Endodermal cell (in vitro differentiated cells): ENCODE data around the gene EFHC1. TPM values are rescaled to one million over a fixed set of nuclear protein-coding genes. Genes with fewer than 3 reads are reported as not detected.

Experiments
- DNase-seq: peaks from one replicate; pipeline ENCODE4 v3.0.0-alpha.2; 2017
- H3K27ac ChIP-seq: 2 replicates; pipeline ENCODE4 v1.5.1; 2013; ENCODE audit warnings: mild to moderate bottlenecking, low read depth, low read length, moderate library complexity
- H3K27me3 ChIP-seq: 2 replicates; pipeline ENCODE4 v1.6.1; 2013; ENCODE audit warnings: mild to moderate bottlenecking, low read length, moderate library complexity; ENCODE audit not compliant: insufficient read depth, control insufficient read depth, poor library complexity, severe bottlenecking
- H3K36me3 ChIP-seq: 2 replicates; pipeline ENCODE4 v1.7.0; 2013; ENCODE audit warnings: mild to moderate bottlenecking, low read length, moderate library complexity; ENCODE audit not compliant: control insufficient read depth, insufficient read depth
- H3K4me1 ChIP-seq: one replicate; pipeline ENCODE4 v1.7.0; 2013; ENCODE audit warnings: low read length; ENCODE audit not compliant: control insufficient read depth, insufficient read depth
- H3K4me3 ChIP-seq: 2 replicates; pipeline ENCODE4 v1.5.1; 2013; ENCODE audit warnings: mild to moderate bottlenecking, low read length, moderate library complexity
- H3K9ac ChIP-seq: 2 replicates; pipeline ENCODE4 v1.6.1; 2013; ENCODE audit warnings: mild to moderate bottlenecking, low read length, moderate library complexity; ENCODE audit not compliant: poor library complexity, severe bottlenecking; ENCODE audit errors: extremely low read depth
- H3K9me3 ChIP-seq: 2 replicates; pipeline ENCODE4 v1.6.1; 2013; ENCODE audit warnings: mild to moderate bottlenecking, low read length, moderate library complexity; ENCODE audit not compliant: control insufficient read depth
- H3K27ac Mint-ChIP-seq: 2 replicates; pipeline ENCODE4 v1.8.0; 2020; ENCODE audit warnings: mixed read lengths
- H3K27me3 Mint-ChIP-seq: 2 replicates; pipeline ENCODE4 v1.8.0; 2021; ENCODE audit warnings: mild to moderate bottlenecking, mixed read lengths; ENCODE audit not compliant: insufficient read depth
- H3K36me3 Mint-ChIP-seq: 2 replicates; pipeline ENCODE4 v1.8.0; 2020; ENCODE audit warnings: low read depth, mixed read lengths
- H3K4me1 Mint-ChIP-seq: 2 replicates; pipeline ENCODE4 v1.8.0; 2020; ENCODE audit warnings: mixed read lengths
- H3K4me3 Mint-ChIP-seq: 2 replicates; pipeline ENCODE4 v1.8.0; 2020; ENCODE audit warnings: mild to moderate bottlenecking, moderate library complexity, mixed read lengths
- H3K9me3 Mint-ChIP-seq: 2 replicates; pipeline ENCODE4 v1.8.0; 2020; ENCODE audit warnings: mild to moderate bottlenecking, mixed read lengths
- WGBS, 2 experiments: methylation state at CpG; one replicate each; pipeline versions ENCODE4 v1.1.5 to v1.1.7; 2013; ENCODE audit warnings: missing lambda C conversion rate in 2 of 2, mixed read lengths in 1 of 2; ENCODE audit not compliant: insufficient coverage in 1 of 2, insufficient read length in 1 of 2; 5-methylcytosine and 5-hydroxymethylcytosine counted together
- total RNA-seq, 2 donors: library from RNA; stranded (reverse); fragmentation: NEBNext Ultra II Directional in 1 of 2; extraction: Animal tissue kit (Norgen Biotek cat#: 25700) in 1 of 2; gene quantifications; 2 replicates in 1 of 2; 3 replicates in 1 of 2; pipeline ENCODE4 v1.2.1, GENCODE V29; 2021
- TF ChIP-seq, protein P1 (sequence below): fragments of 200-600 bp; sonication (generic); conservative IDR thresholded peaks from 2 replicates; pipeline ENCODE4 v1.5.0; 2021; ENCODE audit warnings: antibody characterized with exemption, mild to moderate bottlenecking

EFHC1 gene
- total RNA-seq, 2 donors from 2014 or later, result 26.4 to 46.4 TPM

- H3K36me3 ChIP-seq, result no peaks in the 10 kb centered on the region
- H3K4me3 Mint-ChIP-seq, result no peak overlapping the region
- H3K36me3 Mint-ChIP-seq, result peaks cover 6% of the 10 kb centered on the region
- peaks cover 3% of the 10 kb centered on the region for H3K9me3 Mint-ChIP-seq
- H3K27me3 ChIP-seq, result no peaks in the 10 kb centered on the region
- peaks cover 11% of the 10 kb centered on the region for H3K4me1 Mint-ChIP-seq
- 86 to 87% methylated on average over 4 to 5 of the region's 5 CpGs for WGBS, 2 experiments
- no peak for DNase-seq
- no peak overlapping the region for H3K27ac ChIP-seq
- TF ChIP-seq, protein P1, sequence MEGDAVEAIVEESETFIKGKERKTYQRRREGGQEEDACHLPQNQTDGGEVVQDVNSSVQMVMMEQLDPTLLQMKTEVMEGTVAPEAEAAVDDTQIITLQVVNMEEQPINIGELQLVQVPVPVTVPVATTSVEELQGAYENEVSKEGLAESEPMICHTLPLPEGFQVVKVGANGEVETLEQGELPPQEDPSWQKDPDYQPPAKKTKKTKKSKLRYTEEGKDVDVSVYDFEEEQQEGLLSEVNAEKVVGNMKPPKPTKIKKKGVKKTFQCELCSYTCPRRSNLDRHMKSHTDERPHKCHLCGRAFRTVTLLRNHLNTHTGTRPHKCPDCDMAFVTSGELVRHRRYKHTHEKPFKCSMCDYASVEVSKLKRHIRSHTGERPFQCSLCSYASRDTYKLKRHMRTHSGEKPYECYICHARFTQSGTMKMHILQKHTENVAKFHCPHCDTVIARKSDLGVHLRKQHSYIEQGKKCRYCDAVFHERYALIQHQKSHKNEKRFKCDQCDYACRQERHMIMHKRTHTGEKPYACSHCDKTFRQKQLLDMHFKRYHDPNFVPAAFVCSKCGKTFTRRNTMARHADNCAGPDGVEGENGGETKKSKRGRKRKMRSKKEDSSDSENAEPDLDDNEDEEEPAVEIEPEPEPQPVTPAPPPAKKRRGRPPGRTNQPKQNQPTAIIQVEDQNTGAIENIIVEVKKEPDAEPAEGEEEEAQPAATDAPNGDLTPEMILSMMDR, result no peak
- H3K9me3 ChIP-seq, result no peaks in the 10 kb centered on the region
- H3K27ac Mint-ChIP-seq, result no peak overlapping the region
- no peak overlapping the region for H3K9ac ChIP-seq
- no peaks in the 10 kb centered on the region for H3K27me3 Mint-ChIP-seq
- no peaks in the 10 kb centered on the region for H3K4me1 ChIP-seq
- no peak overlapping the region for H3K4me3 ChIP-seq
These were observed 46.9 kb upstream of the EFHC1 start for GRCh38 chr6:52373151-52373690.

GRCh38 chr6:52374247-52374646 is 45.9 kb upstream of the EFHC1 start:
- no peaks in the 10 kb centered on the region for H3K4me1 ChIP-seq
- peaks cover 9% of the 10 kb centered on the region for H3K36me3 Mint-ChIP-seq
- no peak for DNase-seq
- peaks cover 5% of the 10 kb centered on the region for H3K9me3 Mint-ChIP-seq
- H3K27me3 ChIP-seq, result no peaks in the 10 kb centered on the region
- no peak overlapping the region for H3K4me3 ChIP-seq
- H3K9ac ChIP-seq, result no peak overlapping the region
- H3K27me3 Mint-ChIP-seq, result no peaks in the 10 kb centered on the region
- no peak overlapping the region for H3K4me3 Mint-ChIP-seq
- H3K4me1 Mint-ChIP-seq, result peaks cover 3% of the 10 kb centered on the region
- TF ChIP-seq, protein P1, result no peak
- no peak overlapping the region for H3K27ac ChIP-seq
- no peaks in the 10 kb centered on the region for H3K36me3 ChIP-seq
- WGBS, 2 experiments, result 90 to 98% methylated on average over 4 of the region's 4 CpGs
- H3K9me3 ChIP-seq, result no peaks in the 10 kb centered on the region
- no peak overlapping the region for H3K27ac Mint-ChIP-seq

DNA sequence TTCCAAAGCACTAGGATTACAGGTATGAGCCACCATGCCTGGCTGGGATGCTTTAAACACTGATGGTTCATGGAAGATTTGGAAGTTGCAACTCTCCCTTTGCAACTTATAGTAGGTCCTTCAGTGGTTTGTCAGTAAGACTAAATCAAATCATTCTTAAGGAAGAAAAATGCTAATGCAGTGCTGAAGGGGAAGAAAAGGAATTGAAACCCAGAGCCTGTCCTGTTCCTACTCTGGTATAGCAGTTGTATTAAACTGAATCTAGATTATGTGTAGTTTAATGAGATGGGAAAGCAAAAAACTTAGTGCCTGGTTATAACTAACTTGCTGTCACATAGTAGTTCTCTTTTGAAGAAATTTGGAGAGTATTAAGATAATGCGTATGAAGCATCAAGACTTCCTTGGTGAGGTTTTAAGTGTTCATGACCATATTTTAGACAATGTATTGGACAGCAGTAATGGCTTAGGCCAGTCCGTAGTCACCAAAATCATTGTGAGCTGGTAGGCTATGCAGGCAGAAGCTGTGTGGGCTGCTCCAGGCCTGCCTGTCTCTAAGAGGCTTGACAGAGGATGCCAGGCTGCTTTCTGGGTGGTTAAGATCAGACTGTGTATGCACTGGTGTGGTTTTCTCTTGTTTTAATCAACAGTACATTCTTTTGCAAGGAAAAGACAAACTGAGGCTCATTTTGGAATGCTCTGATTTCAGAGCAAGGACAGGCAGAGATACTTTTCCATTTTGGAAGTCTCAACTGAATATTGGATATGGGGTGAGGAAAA is 44.2 kb upstream of the EFHC1 start:
- Histone ChIP-seq H3K4me1 (no peaks in the 10 kb centered on the region), H3K27ac (no peak overlapping the region), H3K27me3 (no peaks in the 10 kb centered on the region), H3K9ac (no peak overlapping the region), H3K4me3 (no peak overlapping the region), H3K9me3 (no peaks in the 10 kb centered on the region), H3K36me3 (no peaks in the 10 kb centered on the region)
- Mint-ChIP-seq H3K27me3 (no peaks in the 10 kb centered on the region), H3K4me1 (no peaks in the 10 kb centered on the region), H3K27ac (no peak overlapping the region), H3K36me3 (peaks cover 9% of the 10 kb centered on the region), H3K4me3 (no peak overlapping the region), H3K9me3 (peaks cover 5% of the 10 kb centered on the region)
- no peak for DNase-seq
- TF ChIP-seq, protein P1, result no peak
- WGBS, 2 experiments, result 85 to 93% methylated on average over 2 of the region's 2 CpGs
